K562 (cell line): ENCODE results near the gene CDYL. TPM values are rescaled to one million over a fixed set of nuclear protein-coding genes. Genes with fewer than 3 reads are reported as not detected.

Source experiments
- ATAC-seq: fragments of 200-7000 bp; cut with Tn5 transposase; 3 replicates; pipeline ENCODE4 v1.9.1; 2020; ENCODE audit warnings: moderate library complexity
- BruUV-seq: library from RNA; stranded (reverse); fragments of 400-500 nt; replicated peaks from 2 replicates; lab custom pipeline; 2021; lab: Mats Ljungman, UMichigan
- CTCF ChIA-PET: fragments of 300-600 bp; formaldehyde crosslinking; extraction: SDS; loops from one replicate; lab custom pipeline; 2021; ENCODE audit warnings: low intra/inter-chr PET ratio; lab: Yijun Ruan, JAX
- POLR2A ChIA-PET: fragments of 300-600, 350-650 bp; sonication (Branson Sonifier 250); formaldehyde crosslinking; extraction: SDS; loops from one replicate; lab custom pipeline; 2021; ENCODE audit warnings: antibody characterized with exemption, inconsistent platforms; lab: Yijun Ruan, JAX
- DNase-seq, 4 experiments: peaks; one replicate each; pipeline versions ENCODE4 v3.0.0 to v3.0.0-alpha.2; 2011 to 2018; ENCODE audit warnings: low spot score in 3 of 4, mixed read lengths in 3 of 4; ENCODE audit errors: extremely low read depth in 1 of 4
- FAIRE-seq: peaks from 2 replicates; lab custom pipeline; 2011; peaks lifted over from hg19 to GRCh38; lab: Jason Lieb, UNC
- H2AFZ ChIP-seq: 2 replicates; pipeline ENCODE4 v1.6.0; 2011; ENCODE audit warnings: low read depth, low read length, control low read depth, inconsistent platforms
- H3K27ac ChIP-seq: fragments of 200-600 bp; 3 replicates; pipeline ENCODE4 v1.8.0; 2011; ENCODE audit warnings: low read depth, mild to moderate bottlenecking, control low read depth, inconsistent platforms, low read length, moderate library complexity, mixed read lengths; ENCODE audit errors: extremely low read depth
- H3K27me3 ChIP-seq, 2 experiments: fragments of 300-600 bp in 1 of 2; 2 replicates in 1 of 2; 3 replicates in 1 of 2; pipeline versions ENCODE4 v1.6.0 to v1.8.0; 2011; ENCODE audit warnings: inconsistent platforms in 2 of 2, low read length in 2 of 2, mild to moderate bottlenecking in 1 of 2, mixed read lengths in 1 of 2, moderate library complexity in 1 of 2; ENCODE audit not compliant: control insufficient read depth in 2 of 2, insufficient read depth in 2 of 2
- H3K36me3 ChIP-seq: fragments of 300-600 bp; 3 replicates; pipeline ENCODE4 v1.8.0; 2011; ENCODE audit warnings: mild to moderate bottlenecking, low read length, inconsistent platforms; ENCODE audit not compliant: control insufficient read depth, insufficient read depth
- H3K4me1 ChIP-seq, 2 experiments: fragments of 200-600 bp in 1 of 2; replicated peaks in 1 of 2; 2 replicates in 1 of 2; 3 replicates in 1 of 2; pipeline versions ENCODE4 v1.5.1 to v1.8.0; 2011; ENCODE audit warnings: inconsistent platforms in 2 of 2, low read length in 2 of 2, mild to moderate bottlenecking in 1 of 2, mixed read lengths in 1 of 2, moderate library complexity in 1 of 2; ENCODE audit not compliant: control insufficient read depth in 2 of 2, insufficient read depth in 2 of 2
- H3K4me2 ChIP-seq: 2 replicates; pipeline ENCODE4 v1.6.1; 2011; ENCODE audit warnings: low read length, control low read depth, inconsistent platforms, mixed read lengths; ENCODE audit not compliant: insufficient read depth
- H3K4me3 ChIP-seq: fragments of 200-600 bp; sonication (generic), shearing (Covaris generic); 2 replicates; pipeline ENCODE4 v1.5.1; 2016; ENCODE audit warnings: control low read depth, inconsistent platforms
- H3K79me2 ChIP-seq: fragments of 200-600 bp; 3 replicates; pipeline ENCODE4 v1.8.0; 2011; ENCODE audit warnings: low read length, inconsistent platforms; ENCODE audit not compliant: control insufficient read depth, insufficient read depth
- H3K9ac ChIP-seq, 2 experiments: 2 replicates each; pipeline versions ENCODE4 v1.6.0 to v1.6.1; 2011; ENCODE audit warnings: low read depth in 2 of 2, low read length in 2 of 2, control low read depth in 1 of 2, inconsistent platforms in 1 of 2, mild to moderate bottlenecking in 1 of 2, mixed read lengths in 1 of 2; ENCODE audit not compliant: insufficient read depth in 1 of 2
- H3K9me1 ChIP-seq: one replicate; pipeline ENCODE4 v1.6.0; 2011; ENCODE audit warnings: inconsistent platforms, mild to moderate bottlenecking, low read length, moderate library complexity; ENCODE audit not compliant: control insufficient read depth, insufficient read depth
- H3K9me3 ChIP-seq: replicated peaks from 2 replicates; pipeline ENCODE4 v1.5.1; 2011; ENCODE audit warnings: low read depth, low read length, inconsistent platforms; ENCODE audit not compliant: control insufficient read depth, insufficient read depth
- H4K20me1 ChIP-seq: replicated peaks from 2 replicates; pipeline ENCODE4 v1.6.1; 2011; ENCODE audit warnings: low read length, inconsistent platforms, mixed read lengths; ENCODE audit not compliant: control insufficient read depth, insufficient read depth
- FOXM1 ChIP-seq, 2 experiments: fragments of 450-650 bp in 1 of 2; sonication (generic) in 1 of 2; formaldehyde crosslinking in 1 of 2; IDR thresholded peaks; 2 replicates each; pipeline versions ENCODE4 v1.6.1 to v1.9.0; 2017 to 2022; ENCODE audit warnings: low read depth in 2 of 2, mild to moderate bottlenecking in 2 of 2, missing genetic modification reagents in 1 of 2, moderate library complexity in 1 of 2
- GATAD2A ChIP-seq: fragments of 450-650 bp; IDR thresholded peaks from 2 replicates; pipeline ENCODE4 v1.6.1; 2017
- HBP1 ChIP-seq: fragments of 450-650 bp; formaldehyde crosslinking; IDR thresholded peaks from 2 replicates; pipeline ENCODE4 v1.4.0; 2022; ENCODE audit warnings: missing genetic modification characterization
- MED1 ChIP-seq: sonication (generic); formaldehyde crosslinking; IDR thresholded peaks from 2 replicates; pipeline ENCODE4 v1.8.1; 2023; ENCODE audit warnings: missing genetic modification reagents, borderline replicate concordance
- NR1H2 ChIP-seq: sonication (generic); formaldehyde crosslinking; IDR thresholded peaks from 2 replicates; pipeline ENCODE4 v1.4.0; 2020; ENCODE audit warnings: mild to moderate bottlenecking, missing genetic modification reagents
- RFX7 ChIP-seq: fragments of 250-450 bp; sonication (Bioruptor Pico); IDR thresholded peaks from 2 replicates; pipeline ENCODE4 v1.5.1; 2021; ENCODE audit warnings: mild to moderate bottlenecking
- SIRT6 ChIP-seq: IDR thresholded peaks from one replicate; pipeline ENCODE4 v1.6.1; 2012; ENCODE audit warnings: low read depth, mild to moderate bottlenecking, control low read depth, inconsistent platforms, low read length, moderate library complexity
- SMAD1 ChIP-seq: fragments of 150-350 bp; IDR thresholded peaks from 2 replicates; pipeline ENCODE4 v1.6.1; 2014; ENCODE audit warnings: low read length, low read depth; ENCODE audit not compliant: partially characterized antibody
- TAF9B ChIP-seq: fragments of 450-650 bp; IDR thresholded peaks from 2 replicates; pipeline ENCODE4 v1.6.1; 2018; ENCODE audit warnings: mild to moderate bottlenecking; ENCODE audit not compliant: partially characterized antibody
- TBP ChIP-seq: optimal IDR thresholded peaks from 2 replicates; pipeline ENCODE3; 2011; ENCODE audit warnings: low read depth, low read length, improper control_type of control experiment
- ZNF583 ChIP-seq: fragments of 250-450 bp; sonication (Bioruptor Pico); IDR thresholded peaks from 2 replicates; pipeline ENCODE4 v1.4.0; 2020
- ZNF75A ChIP-seq: fragments of 450-650 bp; formaldehyde crosslinking; IDR thresholded peaks from 2 replicates; pipeline ENCODE4 v1.4.0; 2020; ENCODE audit warnings: mild to moderate bottlenecking
- ZNF830 ChIP-seq: fragments of 250-450 bp; sonication (Bioruptor Pico); IDR thresholded peaks from 2 replicates; pipeline ENCODE4 v1.5.0; 2021; ENCODE audit warnings: mild to moderate bottlenecking
- WGBS: fragments of 100-300 bp; shearing (Covaris generic); methylation state at CpG from one replicate; pipeline ENCODE4 v1.1.6; 2016; ENCODE audit warnings: low coverage, mixed read lengths; ENCODE audit not compliant: insufficient coverage; ENCODE audit errors: missing lambda C conversion rate; 5-methylcytosine and 5-hydroxymethylcytosine counted together
- in situ Hi-C: fragments of 300-500 bp; cut with MboI; formaldehyde crosslinking; loops from 4 replicates; pipeline ENCODE4 v1.15.0; 2018; ENCODE audit warnings: inconsistent platforms, mixed read lengths
- intact Hi-C: fragments of 100-400 bp; cut with micrococcal nuclease; formaldehyde crosslinking; loops from 2 replicates; pipeline ENCODE4 v1.14.2; 2022
- polyA plus RNA-seq, 8 experiments: library from polyadenylated mRNA; depleted of rRNA in 4 of 8; stranded (reverse) in 5 of 8; unstranded in 3 of 8; fragments of >200 nt; fragmentation: Nextera tagmentation in 2 of 8; fragmentation: Illumina TruSeq in 1 of 8; extraction: Ambion mirVana in 2 of 8; extraction: Trizol in 1 of 8; gene quantifications; 2 replicates each; pipeline versions ENCODE4 v1.2.1 to v1.2.3, GENCODE V29; 2011 to 2014; ENCODE audit warnings: inconsistent platforms in 1 of 8, missing spikeins in 1 of 8
- total RNA-seq, 7 experiments: library from RNA; depleted of rRNA in 6 of 7; stranded (reverse); fragments of >200 nt in 6 of 7; fragmentation: Illumina TruSeq in 2 of 7; extraction: Trizol in 2 of 7; gene quantifications; 2 replicates each; pipeline versions ENCODE4 v1.2.1 to v1.2.3, GENCODE V29; 2011 to 2021; ENCODE audit warnings: low replicate concordance in 1 of 7
- TF ChIP-seq, protein P1 (sequence below): fragments of 450-650 bp; IDR thresholded peaks from 2 replicates; pipeline ENCODE4 v1.7.1; 2018; ENCODE audit warnings: mild to moderate bottlenecking, low read depth; ENCODE audit not compliant: partially characterized antibody

CDYL gene
- total and polyA plus RNA-seq, 9 of the 15 experiments (the other 6 are each of a cell fraction or from before 2014, with no cell fraction given), result 8.1 to 45.8 (median 40.8) TPM

DNA sequence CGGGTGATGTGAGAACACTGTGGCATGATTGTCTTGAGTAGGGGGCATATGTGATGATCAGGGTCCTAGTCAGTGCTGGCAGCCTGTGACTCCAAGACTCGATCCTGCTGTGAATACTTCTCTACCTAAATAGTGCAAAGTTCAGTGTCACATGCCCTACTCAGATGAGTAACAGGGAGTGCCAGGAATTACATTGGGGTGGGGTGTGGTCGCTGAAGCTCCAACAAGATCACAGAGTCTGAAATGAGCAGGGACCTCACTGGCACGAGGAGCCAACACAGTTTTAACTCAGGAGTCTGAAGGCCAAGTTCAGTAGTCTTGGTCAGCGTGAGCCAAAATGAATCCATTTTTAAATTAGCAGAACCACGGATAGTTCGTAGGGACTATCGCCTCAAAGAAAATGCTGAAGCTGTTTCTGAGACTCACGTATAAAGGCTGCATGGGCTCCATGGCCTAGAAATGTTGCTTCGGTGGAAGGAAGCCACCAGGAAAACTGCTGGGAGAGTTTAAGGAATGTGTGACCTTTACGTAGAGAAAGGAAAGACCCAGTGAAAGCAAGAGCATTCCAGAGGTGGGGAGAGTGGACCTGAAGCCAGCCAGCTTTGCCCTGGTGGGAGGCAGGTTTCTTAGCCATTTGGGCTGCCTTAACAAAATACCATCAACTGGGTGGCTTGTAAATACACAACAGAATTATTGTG is 155.5 kb downstream of the CDYL start (continued):
- TF ChIP-seq, protein P1, sequence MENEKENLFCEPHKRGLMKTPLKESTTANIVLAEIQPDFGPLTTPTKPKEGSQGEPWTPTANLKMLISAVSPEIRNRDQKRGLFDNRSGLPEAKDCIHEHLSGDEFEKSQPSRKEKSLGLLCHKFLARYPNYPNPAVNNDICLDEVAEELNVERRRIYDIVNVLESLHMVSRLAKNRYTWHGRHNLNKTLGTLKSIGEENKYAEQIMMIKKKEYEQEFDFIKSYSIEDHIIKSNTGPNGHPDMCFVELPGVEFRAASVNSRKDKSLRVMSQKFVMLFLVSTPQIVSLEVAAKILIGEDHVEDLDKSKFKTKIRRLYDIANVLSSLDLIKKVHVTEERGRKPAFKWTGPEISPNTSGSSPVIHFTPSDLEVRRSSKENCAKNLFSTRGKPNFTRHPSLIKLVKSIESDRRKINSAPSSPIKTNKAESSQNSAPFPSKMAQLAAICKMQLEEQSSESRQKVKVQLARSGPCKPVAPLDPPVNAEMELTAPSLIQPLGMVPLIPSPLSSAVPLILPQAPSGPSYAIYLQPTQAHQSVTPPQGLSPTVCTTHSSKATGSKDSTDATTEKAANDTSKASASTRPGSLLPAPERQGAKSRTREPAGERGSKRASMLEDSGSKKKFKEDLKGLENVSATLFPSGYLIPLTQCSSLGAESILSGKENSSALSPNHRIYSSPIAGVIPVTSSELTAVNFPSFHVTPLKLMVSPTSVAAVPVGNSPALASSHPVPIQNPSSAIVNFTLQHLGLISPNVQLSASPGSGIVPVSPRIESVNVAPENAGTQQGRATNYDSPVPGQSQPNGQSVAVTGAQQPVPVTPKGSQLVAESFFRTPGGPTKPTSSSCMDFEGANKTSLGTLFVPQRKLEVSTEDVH, result no peak
- no peak for TF ChIP-seq MED1 (CRISPR knock-in tag)
- TF ChIP-seq FOXM1 (IDR thresholded peaks at IDR 0.05; ENCODE audit: low read depth), result no peak
- TF ChIP-seq FOXM1 (CRISPR knock-in tag; IDR thresholded peaks at IDR 0.05; ENCODE audit: low read depth), result no peak
- TF ChIP-seq, all 486 proteins: peak for 0

- Histone ChIP-seq H3K9ac (no peak overlapping the region), H3K9me1 (no peaks in the 10 kb centered on the region), H3K4me3 (no peak overlapping the region), H3K79me2 (peaks cover 63% of the 10 kb centered on the region), H3K27ac (no peak overlapping the region), H3K27me3 (no peaks in the 10 kb centered on the region), H2AFZ (no peak overlapping the region), H3K9me3 (no peaks in the 10 kb centered on the region), H3K4me2 (no peak overlapping the region), H4K20me1 (peaks cover 48% of the 10 kb centered on the region; the same call in 1 of the 2 replicates), H3K4me1 (peaks cover 16 to 38% of the 10 kb centered on the region in 2 experiments), H3K36me3 (peaks cover 9% of the 10 kb centered on the region)
- CTCF ChIA-PET, result no interaction called here
- BruUV-seq, result no TSS peak
- WGBS, result 75% methylated on average over 8 of the region's 8 CpGs
- in situ Hi-C loops (loop anchor here (10.0 kb wide), 1 partner anchor 618 kb away; no protein-coding TSS in a partner anchor), intact Hi-C loops (loop anchor here (10.0 kb wide), 1 partner anchor 148 kb away; no protein-coding TSS in a partner anchor)
- no peak for DNase-seq
- POLR2A ChIA-PET, result interaction anchor here (1.4 kb wide), 1 partner anchor 8 kb away, joined by 3 read pairs; no protein-coding TSS in a partner anchor
- no peak for FAIRE-seq
- ATAC-seq, result no peak
- TF ChIP-seq GATAD2A (no peak), SMAD1 (no peak), ZNF583 (CRISPR knock-in tag) (no peak), HBP1 (CRISPR knock-in tag) (no peak), RFX7 (CRISPR knock-in tag) (no peak), ZNF75A (CRISPR knock-in tag) (no peak), TAF9B (no peak), NR1H2 (CRISPR knock-in tag) (no peak), TBP (no peak), SIRT6 (no peak), ZNF830 (no peak)
Measured at GRCh38 chr6:4932228-4932903, 156.2 kb downstream of the CDYL start.
